Stimulated activated CD8-positive, alpha-beta memory T cell treated with anti-CD3 and anti-CD28 coated beads, Interleukin-15, amount 100 ng/mL, for 4 hours (primary cell): ENCODE data around the gene RPL27A.
"Not testable (repeated sequence)": the region's sequence is repeated elsewhere in the genome, so short reads cannot be mapped to it uniquely, and the experiment has no call there.

Source experiments
- DNase-seq, 2 donors: peaks; one replicate each; pipeline ENCODE4 v3.0.0-alpha.2; 2020; ENCODE audit warnings: low read depth in 2 of 2

Gene RPL27A

GRCh38 chr11:8682303-8683114, at the start of gene RPL27A, which contains the start of gene TRIM66:
Gene RPL27A, plus strand, starts transcription at chr11:8682792. Its CDS starts 22 bp downstream, at chr11:8682814.
Gene TRIM66, minus strand, starts transcription at chr11:8682665. Its CDS starts 10,391 bp downstream, at chr11:8672274.
- peak; percentile 95 to 97 for DNase-seq

- DNase-seq = no peak
Observed at GRCh38 chr11:8634498-8634897, 48.1 kb upstream of the RPL27A start.

- no peak for DNase-seq
Observed at GRCh38 chr11:8636127-8636526, 46.5 kb upstream of the RPL27A start.

GRCh38 chr11:8638300-8638699, 44.3 kb upstream of the RPL27A start:
- no peak for DNase-seq

- no peak for DNase-seq
Observed at GRCh38 chr11:8639655-8640054, 42.9 kb upstream of the RPL27A start.

GRCh38 chr11:8640267-8640906, 42.2 kb upstream of the RPL27A start:
- DNase-seq = no peak

- no peak for DNase-seq
Observed at GRCh38 chr11:8641332-8641731, 41.3 kb upstream of the RPL27A start.

GRCh38 chr11:8642196-8642841, 40.3 kb upstream of the RPL27A start:
- DNase-seq = no peak

DNA sequence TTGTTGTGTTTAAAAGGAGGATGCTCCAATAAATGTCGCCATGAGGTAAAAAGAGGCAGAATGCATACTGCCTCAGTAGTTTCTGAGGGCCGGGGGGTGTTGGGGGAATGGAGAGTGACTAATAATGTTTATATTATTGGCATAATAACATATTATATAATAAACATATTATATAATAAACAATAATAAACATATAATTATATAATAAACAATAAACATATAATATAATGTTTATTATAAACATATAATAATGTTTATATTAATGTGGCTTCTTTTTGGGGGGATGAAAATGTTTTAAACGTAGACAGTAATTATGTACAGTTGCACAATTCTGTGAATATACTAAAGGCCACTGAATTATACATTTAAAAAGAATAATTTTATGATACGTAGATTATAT, 35.7 kb upstream of the RPL27A start:
- no peak for DNase-seq

- no peak for DNase-seq
Observed at GRCh38 chr11:8649361-8649760, 33.2 kb upstream of the RPL27A start.

- no peak for DNase-seq
Observed at GRCh38 chr11:8650401-8650990, 32.1 kb upstream of the RPL27A start.

DNA sequence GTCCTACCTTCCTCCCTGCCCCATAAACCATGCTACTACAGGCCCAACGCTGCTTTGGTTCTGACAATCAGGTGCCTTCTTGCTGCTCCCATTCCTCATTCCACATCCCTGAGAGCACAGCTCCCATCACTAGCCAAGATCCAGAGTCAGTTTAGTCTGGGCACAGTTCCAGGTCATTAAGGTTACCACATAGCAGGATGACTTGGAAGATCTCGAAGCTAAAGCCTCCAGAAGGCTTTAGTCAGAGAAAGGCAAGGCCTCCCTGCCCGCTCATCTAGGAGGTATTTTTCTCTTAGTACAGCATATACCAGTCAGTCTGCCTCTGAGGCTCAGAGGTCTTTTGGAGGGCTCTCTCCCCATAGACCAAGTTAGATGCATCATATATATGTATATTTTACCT, 30.5 kb upstream of the RPL27A start:
- DNase-seq = no peak

DNA sequence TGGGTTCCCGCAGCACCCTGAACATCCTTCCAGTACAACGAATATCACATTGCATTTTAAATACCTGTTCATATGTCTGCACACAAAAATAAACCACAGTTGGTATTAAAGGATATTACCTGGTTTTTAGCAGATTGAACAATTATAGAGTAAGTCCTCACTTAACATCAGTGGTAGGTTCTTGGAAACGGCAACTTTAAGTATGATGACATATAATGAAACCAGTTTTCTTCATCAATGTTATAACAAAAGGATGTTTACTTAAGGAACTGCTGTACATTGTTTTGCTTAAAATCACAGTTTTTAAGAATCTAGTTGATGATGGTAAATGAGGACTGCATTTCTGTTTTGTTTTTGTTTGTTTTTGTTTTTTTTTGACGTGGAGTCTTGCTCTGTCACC, 28.1 kb upstream of the RPL27A start:
- no peak for DNase-seq

DNA sequence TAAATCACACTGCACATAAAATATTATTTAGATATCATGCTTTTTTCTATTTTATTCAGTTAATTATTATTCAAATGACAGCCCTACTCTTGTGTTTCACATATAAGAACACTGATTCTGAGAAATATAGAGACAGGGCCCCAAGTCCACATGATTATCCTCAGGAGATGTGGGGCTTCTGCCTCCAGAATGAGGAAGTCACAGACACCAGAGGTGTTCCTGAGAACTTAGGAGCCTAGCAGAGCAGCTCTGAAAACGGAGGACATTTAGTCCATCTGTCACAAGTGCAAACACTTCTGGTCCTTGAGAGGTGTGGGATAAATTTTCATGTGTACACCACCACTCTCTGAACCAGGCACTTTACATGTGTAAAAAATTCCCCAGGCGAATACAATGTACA, 26.3 kb upstream of the RPL27A start:
- DNase-seq = no peak

- no peak for DNase-seq
Observed at GRCh38 chr11:8658321-8659057, 24.1 kb upstream of the RPL27A start.

DNA sequence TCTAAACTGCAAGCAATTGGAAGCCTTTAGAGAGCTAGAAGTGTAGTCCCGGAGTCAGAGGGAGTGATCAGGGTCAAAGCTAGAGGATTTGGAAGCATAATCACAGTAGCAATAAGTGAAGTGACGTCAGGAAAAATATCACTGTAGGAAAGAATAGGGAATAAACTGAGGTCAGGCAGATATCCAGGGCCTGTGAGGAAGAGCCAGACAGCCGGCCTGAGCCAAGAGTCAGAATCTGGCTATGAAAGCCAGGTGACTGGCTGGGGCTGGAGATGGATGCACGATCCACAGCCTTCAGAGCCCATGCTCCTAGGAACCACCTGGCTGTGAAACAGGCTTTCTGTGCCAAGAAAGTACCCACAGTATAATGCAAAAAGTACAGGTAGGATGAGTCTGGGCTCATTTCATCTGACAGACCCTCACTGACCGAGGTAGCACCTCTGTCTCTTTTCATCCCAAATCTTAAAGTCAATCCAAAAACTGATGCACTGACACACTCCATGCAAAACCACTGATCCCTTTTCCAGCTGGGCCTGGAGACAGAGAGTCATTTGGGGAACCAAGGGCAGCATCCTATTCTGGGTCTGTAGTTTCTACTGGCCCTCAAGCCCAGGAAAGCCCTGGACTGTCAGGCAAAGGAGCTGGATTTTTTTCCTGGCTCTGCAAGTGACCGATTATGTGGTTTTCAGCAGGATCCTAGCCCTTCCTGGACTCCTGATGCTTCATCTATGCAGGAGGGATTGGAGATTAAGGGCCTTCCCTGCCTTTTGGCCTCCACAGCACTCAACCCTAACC, 21.4 kb upstream of the RPL27A start:
- DNase-seq = no peak

DNA sequence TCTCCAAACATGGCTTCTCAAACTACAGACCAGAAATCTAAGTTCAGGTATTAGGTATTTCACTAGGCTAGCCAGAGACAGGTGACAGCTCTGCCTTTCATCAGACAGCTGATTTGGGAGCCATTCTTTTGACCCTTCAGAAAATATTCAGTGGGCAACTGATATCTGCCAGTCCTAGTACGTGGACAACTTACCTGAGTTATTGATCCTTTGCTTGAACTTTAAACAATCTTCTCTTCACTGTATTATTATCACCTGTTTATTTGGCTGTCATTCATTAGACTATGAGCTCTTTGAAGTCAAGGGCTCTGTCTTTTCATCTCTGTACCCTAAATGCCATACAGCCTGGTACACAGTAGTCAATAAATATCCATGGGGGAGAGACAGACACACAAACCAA, 17.4 kb upstream of the RPL27A start:
- DNase-seq = no peak

- not testable (repeated sequence) for DNase-seq
Observed at GRCh38 chr11:8670081-8670480, 12.5 kb upstream of the RPL27A start.

- no peak for DNase-seq
Observed at GRCh38 chr11:8671193-8671612, 11.4 kb upstream of the RPL27A start.

DNA sequence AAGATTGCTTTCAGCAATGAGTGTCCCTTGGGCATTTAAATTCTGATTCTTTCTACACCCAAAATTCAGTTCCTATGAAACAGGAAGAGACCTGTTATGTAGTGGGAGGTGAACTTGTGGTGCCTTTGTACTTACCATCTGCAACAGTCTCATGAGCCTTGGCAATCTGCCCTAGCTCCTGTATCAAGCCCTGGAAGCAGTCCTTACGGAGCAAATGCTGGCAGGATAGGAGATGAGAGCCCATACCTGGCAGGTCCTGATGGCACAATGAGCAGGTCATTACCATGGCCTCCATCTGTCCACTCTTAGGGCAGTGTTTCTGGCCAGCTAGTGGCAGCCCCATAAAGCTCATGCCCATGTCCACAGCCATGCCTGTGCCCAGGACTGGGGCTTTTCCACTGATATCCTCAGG, 10.9 kb upstream of the RPL27A start:
- DNase-seq = no peak

GRCh38 chr11:8672346-8672745, 10.2 kb upstream of the RPL27A start:
- no peak for DNase-seq
